A673 (cell line): ENCODE measurements around the gene ASL.

Experiments used
- CTCF ChIP-seq: fragments of 300-800, 200-600 bp; sonication (generic); conservative IDR thresholded peaks from 2 replicates; pipeline ENCODE4 v1.5.1; 2017; ENCODE audit warnings: low read depth, mild to moderate bottlenecking, antibody characterized with exemption, low read length, moderate library complexity, mixed read lengths
- EZH2 ChIP-seq: fragments of 200-600 bp; sonication (generic); IDR thresholded peaks from 2 replicates; pipeline ENCODE4 v1.6.1; 2017; ENCODE audit warnings: borderline replicate concordance, low read depth, mild to moderate bottlenecking, mixed read lengths, antibody characterized with exemption, low read length; ENCODE audit not compliant: poor library complexity, severe bottlenecking

GRCh38 chr7:66039094-66039670 lies 36.4 kb upstream of the ASL start:
- TF ChIP-seq CTCF: no peak
- TF ChIP-seq EZH2: no peak
